Transverse colon (tissue), 4 donors: ENCODE data around the gene TFDP2. TPM values are rescaled to one million over a fixed set of nuclear protein-coding genes. Genes with fewer than 3 reads are reported as not detected.

Experiments
- DNase-seq: peaks from one replicate; pipeline ENCODE4 v3.0.0-alpha.2; 2019
- H3K27ac ChIP-seq, 4 donors: fragments of 200-600 bp; sonication (generic); 2 replicates each; pipeline ENCODE4 v1.5.1; 2016 to 2018; ENCODE audit warnings: inconsistent platforms in 4 of 4
- H3K27me3 ChIP-seq: fragments of 200-600 bp; sonication (generic); 2 replicates; pipeline ENCODE4 v1.5.1; 2017; ENCODE audit warnings: inconsistent platforms
- H3K36me3 ChIP-seq, 4 donors: fragments of 200-600 bp; sonication (generic); 2 replicates each; pipeline ENCODE4 v1.5.1; 2017 to 2019; ENCODE audit warnings: inconsistent platforms in 4 of 4
- H3K4me1 ChIP-seq, 4 donors: fragments of 200-600 bp; sonication (generic); 2 replicates each; pipeline ENCODE4 v1.5.1; 2017 to 2020; ENCODE audit warnings: inconsistent platforms in 4 of 4
- H3K4me3 ChIP-seq, 4 donors: fragments of 200-600 bp; sonication (generic); 1 replicate in 1 of 4; 2 replicates in 3 of 4; pipeline versions ENCODE4 v1.5.1 to v1.6.1; 2017 to 2019; ENCODE audit warnings: inconsistent platforms in 4 of 4
- H3K9me3 ChIP-seq, 2 donors: fragments of 200-600 bp; sonication (generic); 2 replicates each; pipeline ENCODE4 v1.5.1; 2017 to 2019; ENCODE audit warnings: inconsistent platforms in 2 of 2
- CTCF ChIP-seq, 5 experiments: fragments of 200-600 bp in 3 of 5; fragments of 450-650 bp in 2 of 5; sonication (generic) in 3 of 5; IDR thresholded peaks; 1 replicate in 2 of 5; 2 replicates in 3 of 5; pipeline ENCODE4 v1.5.1; 2016 to 2017; ENCODE audit warnings: antibody characterized with exemption in 5 of 5, inconsistent platforms in 3 of 5, mild to moderate bottlenecking in 2 of 5, moderate library complexity in 1 of 5
- EP300 ChIP-seq: sonication (generic); formaldehyde crosslinking; IDR thresholded peaks from one replicate; pipeline ENCODE4 v1.6.1; 2017; ENCODE audit warnings: antibody characterized with exemption, low read depth
- POLR2A ChIP-seq: fragments of 450-650 bp; IDR thresholded peaks from one replicate; pipeline ENCODE4 v1.6.1; 2016; ENCODE audit warnings: antibody characterized with exemption, mild to moderate bottlenecking, moderate library complexity
- POLR2AphosphoS5 ChIP-seq, 3 donors: sonication (generic); formaldehyde crosslinking; IDR thresholded peaks; one replicate each; pipeline ENCODE4 v1.6.1; 2016; ENCODE audit warnings: antibody characterized with exemption in 3 of 3
- WGBS, 2 donors: methylation state at CpG; one replicate each; pipeline ENCODE4 v1.1.5; 2018; ENCODE audit warnings: low coverage in 1 of 2; 5-methylcytosine and 5-hydroxymethylcytosine counted together
- in situ Hi-C, 4 donors: fragments of 200-750 bp; cut with MboI; loops; one replicate each; pipeline versions ENCODE4 v1.15.0 to v1.15.1; 2017; ENCODE audit warnings: low sequenced_read_pairs in 3 of 4, low pct_ligation_motif_present in 1 of 4, low pct_unique_long_range_greater_than_20kb in 1 of 4
- intact Hi-C: fragments of 100-400 bp; cut with DNase I; formaldehyde crosslinking; loops from one replicate; pipeline ENCODE4 v1.15.1; 2023; ENCODE audit warnings: low total_unique reads
- total RNA-seq, 4 donors: library from RNA; depleted of rRNA; stranded (reverse); fragments of >200 nt; gene quantifications; one replicate each; pipeline ENCODE4 v1.1.0, GENCODE V29; 2016

Gene TFDP2
- total RNA-seq, 4 donors from 2014 or later = 10.3 to 69.2 (median 41.3) TPM

GRCh38 chr3:141996437-141996836 is 152.9 kb downstream of the TFDP2 start:
- H3K27ac ChIP-seq = no peak overlapping the region
- peaks cover 0 to 10% (median 2%) of the 10 kb centered on the region in 4 donors for H3K4me1 ChIP-seq
- in situ Hi-C loops (no loop called here), intact Hi-C loops (no loop called here)
- H3K4me3 ChIP-seq = no peak overlapping the region
- H3K9me3 ChIP-seq = no peaks in the 10 kb centered on the region
- TF ChIP-seq EP300 (no peak), POLR2A (no peak), CTCF (IDR thresholded peaks at IDR 0.05) (no peak), POLR2AphosphoS5 (IDR thresholded peaks at IDR 0.05) (no peak)
- no peak for DNase-seq
- H3K27me3 ChIP-seq = no peaks in the 10 kb centered on the region
- H3K36me3 ChIP-seq = peaks cover 0 to 2% (median 0%) of the 10 kb centered on the region in 4 donors

GRCh38 chr3:141994856-141995255 is 154.5 kb downstream of the TFDP2 start:
- in situ Hi-C loops (no loop called here), intact Hi-C loops (no loop called here)
- H3K36me3 ChIP-seq = peaks cover 0 to 4% (median 0%) of the 10 kb centered on the region in 4 donors
- TF ChIP-seq POLR2A (no peak), CTCF (IDR thresholded peaks at IDR 0.05) (no peak), EP300 (no peak), POLR2AphosphoS5 (IDR thresholded peaks at IDR 0.05) (no peak)
- peaks cover 0 to 10% (median 2%) of the 10 kb centered on the region in 4 donors for H3K4me1 ChIP-seq
- no peak overlapping the region for H3K4me3 ChIP-seq
- DNase-seq = no peak
- no peaks in the 10 kb centered on the region for H3K27me3 ChIP-seq
- H3K9me3 ChIP-seq = no peaks in the 10 kb centered on the region
- H3K27ac ChIP-seq = no peak overlapping the region

GRCh38 chr3:141992512-141992911 is 156.8 kb downstream of the TFDP2 start:
- Histone ChIP-seq H3K27me3 (no peaks in the 10 kb centered on the region), H3K27ac (no peak overlapping the region), H3K36me3 (peaks cover 0 to 4% (median 0%) of the 10 kb centered on the region in 4 donors), H3K4me3 (no peak overlapping the region), H3K4me1 (peaks cover 0 to 10% (median 2%) of the 10 kb centered on the region in 4 donors), H3K9me3 (no peaks in the 10 kb centered on the region)
- 69 to 79% methylated on average over 2 of the region's 2 CpGs for whole genome bisulfite sequencing, 2 donors
- TF ChIP-seq CTCF (IDR thresholded peaks at IDR 0.05) = no peak
- TF ChIP-seq POLR2AphosphoS5 (IDR thresholded peaks at IDR 0.05) = no peak
- TF ChIP-seq EP300 = no peak
- no peak for TF ChIP-seq POLR2A
- DNase-seq = no peak
- intact Hi-C loops (no loop called here), in situ Hi-C loops (no loop called here)

- Histone ChIP-seq H3K4me1 (no peaks in the 10 kb centered on the region), H3K36me3 (peaks cover 0 to 4% (median 0%) of the 10 kb centered on the region in 4 donors), H3K27me3 (no peaks in the 10 kb centered on the region), H3K9me3 (no peaks in the 10 kb centered on the region), H3K27ac (no peak overlapping the region), H3K4me3 (no peak overlapping the region)
- no peak for DNase-seq
- in situ Hi-C loops (no loop called here), intact Hi-C loops (no loop called here)
- WGBS, 2 donors = 59 to 75% methylated on average over 2 of the region's 2 CpGs
- TF ChIP-seq EP300 (no peak), CTCF (IDR thresholded peaks at IDR 0.05) (no peak), POLR2A (no peak), POLR2AphosphoS5 (IDR thresholded peaks at IDR 0.05) (no peak)
Observed at GRCh38 chr3:141986548-141987107, 162.7 kb downstream of the TFDP2 start.
